Kasumi-1 (cell line): ENCODE data around the gene SNRK.

Experiments used
- DNase-seq, 2 experiments: peaks; one replicate each; lab custom pipeline; 2025; lab: John Stamatoyannopoulos, UW

SNRK gene, protein sequence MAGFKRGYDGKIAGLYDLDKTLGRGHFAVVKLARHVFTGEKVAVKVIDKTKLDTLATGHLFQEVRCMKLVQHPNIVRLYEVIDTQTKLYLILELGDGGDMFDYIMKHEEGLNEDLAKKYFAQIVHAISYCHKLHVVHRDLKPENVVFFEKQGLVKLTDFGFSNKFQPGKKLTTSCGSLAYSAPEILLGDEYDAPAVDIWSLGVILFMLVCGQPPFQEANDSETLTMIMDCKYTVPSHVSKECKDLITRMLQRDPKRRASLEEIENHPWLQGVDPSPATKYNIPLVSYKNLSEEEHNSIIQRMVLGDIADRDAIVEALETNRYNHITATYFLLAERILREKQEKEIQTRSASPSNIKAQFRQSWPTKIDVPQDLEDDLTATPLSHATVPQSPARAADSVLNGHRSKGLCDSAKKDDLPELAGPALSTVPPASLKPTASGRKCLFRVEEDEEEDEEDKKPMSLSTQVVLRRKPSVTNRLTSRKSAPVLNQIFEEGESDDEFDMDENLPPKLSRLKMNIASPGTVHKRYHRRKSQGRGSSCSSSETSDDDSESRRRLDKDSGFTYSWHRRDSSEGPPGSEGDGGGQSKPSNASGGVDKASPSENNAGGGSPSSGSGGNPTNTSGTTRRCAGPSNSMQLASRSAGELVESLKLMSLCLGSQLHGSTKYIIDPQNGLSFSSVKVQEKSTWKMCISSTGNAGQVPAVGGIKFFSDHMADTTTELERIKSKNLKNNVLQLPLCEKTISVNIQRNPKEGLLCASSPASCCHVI

GRCh38 chr3:43286115-43286840 is at the start of gene SNRK:
TSS of gene SNRK (plus strand) at chr3:43286540. CDS start at chr3:43303204, 16,664 bp downstream.
- peak; percentile 78 to 80 for DNase-seq

GRCh38 chr3:43238801-43239200 is 47.5 kb upstream of the SNRK start:
- no peak for DNase-seq

DNA sequence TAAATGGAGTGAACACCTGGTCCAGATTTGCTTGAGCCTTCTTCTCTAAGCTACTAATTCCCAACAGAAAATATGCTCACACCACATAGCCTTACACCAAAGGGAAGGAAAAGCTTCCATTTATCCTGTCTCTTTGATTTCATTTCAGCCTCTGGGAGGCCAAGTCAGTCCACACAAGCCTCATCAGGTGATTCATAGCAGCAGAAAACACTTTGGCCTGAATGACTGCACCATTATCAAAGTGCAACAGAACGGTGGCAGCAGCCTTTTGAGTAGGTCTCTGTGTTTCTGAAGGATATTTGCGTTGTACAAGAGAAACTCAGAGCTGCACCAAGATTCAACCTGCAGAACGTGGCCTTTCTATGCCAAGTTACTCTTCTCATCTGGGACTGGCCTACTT is 46.6 kb upstream of the SNRK start:
- DNase-seq: no peak

DNA sequence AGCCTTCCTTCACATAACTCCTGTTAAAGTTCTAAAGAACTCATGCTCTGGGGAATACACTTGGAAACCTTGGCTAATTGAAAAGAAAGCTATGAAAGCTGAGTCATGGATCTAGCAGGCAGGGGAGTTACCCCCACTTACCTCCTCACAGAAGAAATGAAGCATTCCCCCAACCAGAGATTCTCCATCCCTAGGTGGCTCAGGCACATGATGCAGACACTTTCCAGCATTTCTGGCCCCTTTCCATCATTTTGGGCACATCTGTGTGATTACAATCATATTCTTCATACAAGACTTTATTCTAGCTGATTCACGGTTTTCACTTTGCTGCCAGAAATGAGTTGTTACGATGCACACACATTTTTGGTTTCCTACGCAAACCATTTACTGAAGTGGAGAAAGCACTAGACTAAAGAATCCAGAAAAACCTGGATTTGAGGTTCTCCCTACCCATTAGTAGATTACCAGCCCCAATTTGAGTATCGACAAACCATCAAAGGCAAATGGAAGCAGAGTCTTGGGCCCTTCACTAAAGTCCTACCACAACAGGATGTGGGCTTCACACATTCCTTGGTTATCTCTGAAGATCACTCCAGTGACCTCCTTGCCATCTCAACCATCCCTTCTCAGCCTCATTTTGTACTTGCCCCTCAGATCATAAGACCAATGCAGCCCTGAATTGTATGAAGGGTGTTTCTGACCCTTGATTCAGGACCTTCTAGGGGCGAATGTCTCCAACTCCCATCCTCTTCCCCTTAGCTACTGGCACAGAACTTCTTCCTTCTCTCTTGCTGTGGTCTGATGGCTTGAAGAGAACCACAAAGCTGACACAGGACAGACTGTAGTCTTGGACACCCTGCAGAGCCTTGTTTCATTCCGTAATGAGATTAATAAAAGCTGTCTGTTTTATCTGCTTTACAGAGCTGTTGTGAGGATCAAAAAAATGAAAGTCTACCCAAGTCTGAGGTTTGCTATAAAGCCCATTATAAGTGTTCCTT is 42.5 kb upstream of the SNRK start:
- DNase-seq: no peak

- DNase-seq: no peak
Observed at GRCh38 chr3:43244694-43245093, 41.6 kb upstream of the SNRK start.

- DNase-seq: no peak
Observed at GRCh38 chr3:43246976-43247375, 39.4 kb upstream of the SNRK start.

GRCh38 chr3:43247561-43248184 is 38.7 kb upstream of the SNRK start:
- no peak for DNase-seq

DNA sequence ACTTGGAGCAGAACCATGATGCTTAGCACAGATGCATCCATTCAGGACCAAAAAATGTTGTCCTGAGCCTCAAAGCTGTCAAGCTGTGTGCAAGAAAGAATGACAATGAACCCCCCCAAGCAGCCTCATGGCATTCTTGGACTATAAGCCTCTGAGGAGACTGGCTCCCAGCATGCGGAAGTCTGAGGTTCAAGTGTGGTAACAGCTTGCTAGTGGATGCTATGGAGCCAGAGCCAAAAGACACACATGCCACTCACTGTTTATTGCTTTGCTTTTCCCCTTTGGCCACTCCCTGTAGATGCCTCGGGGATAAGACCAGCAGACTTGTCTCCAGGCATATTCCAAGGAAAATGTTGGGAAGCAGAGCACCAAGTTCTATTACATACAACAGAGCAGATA is 38.2 kb upstream of the SNRK start:
- DNase-seq: no peak

DNA sequence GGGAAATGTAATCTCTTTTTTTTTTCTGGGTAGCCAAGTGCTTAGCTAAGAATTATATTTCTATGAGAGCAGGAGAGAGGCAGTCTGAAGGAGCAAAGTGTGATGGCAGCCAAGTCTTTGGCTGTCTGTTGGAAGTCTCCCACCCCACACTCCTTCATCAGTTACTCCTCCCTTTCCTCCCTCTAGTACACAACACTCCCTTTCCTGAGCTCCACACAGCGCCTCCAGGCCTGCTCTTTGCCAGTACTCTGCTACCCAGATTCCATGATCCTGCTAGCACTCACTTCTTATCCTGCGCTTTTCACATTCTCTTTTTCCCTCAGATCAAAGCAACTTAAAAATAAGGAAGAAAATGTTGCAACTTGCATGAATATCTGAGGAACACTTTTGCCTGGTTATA is 37.4 kb upstream of the SNRK start:
- no peak for DNase-seq

DNA sequence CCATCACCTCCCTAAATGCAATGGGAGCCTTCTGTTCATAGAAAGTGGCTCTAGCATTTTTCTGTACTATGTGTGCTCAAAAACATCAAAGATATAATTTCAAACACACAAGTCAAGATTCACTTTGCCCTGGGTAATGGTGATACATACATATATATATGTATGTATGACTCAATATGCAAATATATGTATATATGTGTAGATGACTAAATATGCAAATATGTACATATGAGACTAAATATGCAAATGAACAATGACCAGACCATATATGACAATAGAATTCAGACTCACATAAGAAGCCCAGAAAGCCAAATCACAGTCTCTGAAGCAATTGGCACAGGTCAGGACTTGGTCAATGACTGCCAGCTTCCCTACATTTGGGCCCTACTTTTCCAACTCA is 36.9 kb upstream of the SNRK start:
- DNase-seq: no peak

GRCh38 chr3:43253294-43253693 is 33.0 kb upstream of the SNRK start:
- DNase-seq: no peak

- DNase-seq: no peak
Observed at GRCh38 chr3:43254125-43254524, 32.2 kb upstream of the SNRK start.

DNA sequence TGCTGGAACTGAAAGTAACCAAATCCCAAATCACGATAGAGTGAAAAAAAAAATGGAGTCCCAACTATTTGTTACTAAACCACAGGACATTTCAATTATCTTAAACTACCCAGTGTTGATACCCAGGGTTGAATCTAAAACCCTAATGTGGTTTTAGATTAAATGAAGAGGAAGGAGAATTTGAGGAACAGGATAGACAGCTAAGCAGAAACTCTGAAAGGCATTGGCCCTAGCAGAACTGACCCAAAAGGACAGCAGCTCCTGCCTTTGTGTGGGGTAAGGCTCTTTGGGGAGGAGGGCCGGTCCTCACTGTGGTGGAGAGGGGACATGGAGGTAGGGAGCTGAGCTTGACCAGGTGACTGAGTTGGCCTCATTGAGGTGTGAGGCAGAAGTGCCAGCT is 30.7 kb upstream of the SNRK start:
- peak in 1 of 2 experiments; percentile 8 for DNase-seq

GRCh38 chr3:43256714-43257461 is 29.5 kb upstream of the SNRK start:
- peak; percentile 34 to 35 for DNase-seq

DNA sequence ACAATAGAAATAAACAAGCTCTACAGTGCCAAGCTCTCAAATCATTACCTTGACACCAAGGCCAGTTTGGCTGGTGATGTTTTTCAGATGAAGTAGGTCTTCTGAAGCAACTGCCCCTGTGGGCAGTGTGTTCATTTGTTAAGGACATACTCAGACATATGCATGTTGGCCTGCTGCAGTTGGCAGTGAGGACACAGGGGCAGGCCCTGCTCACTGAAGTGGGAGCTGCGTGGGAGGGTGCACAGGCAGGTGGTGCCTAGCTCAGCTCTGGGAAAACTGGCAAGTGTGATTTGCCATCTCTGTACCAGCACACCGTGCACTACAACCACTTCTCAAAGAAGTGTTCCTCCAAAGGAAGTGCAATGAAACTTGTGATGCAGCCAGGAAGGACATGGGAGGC is 28.5 kb upstream of the SNRK start:
- no peak for DNase-seq

- DNase-seq: no peak
Observed at GRCh38 chr3:43259626-43260025, 26.7 kb upstream of the SNRK start.

- DNase-seq: no peak
Observed at GRCh38 chr3:43260412-43260811, 25.9 kb upstream of the SNRK start.

GRCh38 chr3:43262194-43262593 is 24.1 kb upstream of the SNRK start:
- no peak for DNase-seq

DNA sequence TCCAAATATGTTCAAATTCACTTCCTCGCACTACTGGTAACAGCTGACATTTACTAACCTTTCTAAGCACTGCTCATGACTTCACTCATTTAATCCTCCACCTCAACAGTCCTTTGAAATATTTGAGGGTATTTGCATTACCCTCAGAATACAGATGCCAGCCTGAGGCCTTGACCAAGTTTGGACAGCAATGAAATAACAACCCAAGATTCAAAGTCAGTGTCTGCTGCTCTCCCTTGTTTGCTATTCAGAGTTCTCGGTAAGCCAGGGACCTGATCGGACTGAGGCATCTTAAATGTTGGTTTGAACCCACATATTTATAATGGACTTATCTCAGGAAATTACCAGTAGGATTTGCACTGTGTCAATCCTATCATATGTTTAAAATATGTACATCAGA is 19.9 kb upstream of the SNRK start:
- no peak for DNase-seq

DNA sequence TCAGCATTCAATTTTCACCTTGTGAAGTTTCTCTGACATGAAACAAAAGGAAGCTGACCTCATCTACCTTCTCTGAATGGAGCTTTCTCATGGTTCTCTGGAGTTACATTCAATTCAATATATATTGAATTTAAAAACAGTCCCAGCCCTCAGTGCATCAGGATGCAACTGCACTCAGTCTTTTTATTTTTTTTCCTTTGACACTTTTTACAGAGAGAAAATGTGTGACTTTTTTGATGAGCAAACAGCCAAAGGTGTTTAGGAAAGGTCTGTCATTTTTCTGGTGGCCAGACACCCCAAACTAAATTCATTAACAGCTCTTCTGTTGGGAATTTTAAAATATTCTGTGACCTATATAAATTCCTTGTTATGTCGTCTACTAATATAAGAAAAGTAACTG is 19.3 kb upstream of the SNRK start:
- DNase-seq: no peak
